Mesenchymal stem cell (in vitro differentiated cells and primary cell): ENCODE measurements around the gene RBFOX2.
"Not testable (repeated sequence)": the region's sequence is repeated elsewhere in the genome, so short reads cannot be mapped to it uniquely, and the experiment has no call there.

Source experiments
- DNase-seq: peaks from one replicate; pipeline ENCODE4 v3.0.0-alpha.2; 2013
- H2AFZ ChIP-seq: one replicate; pipeline ENCODE4 v1.6.1; 2013; ENCODE audit warnings: low read depth, mild to moderate bottlenecking, control low read depth, inconsistent platforms, low read length, moderate library complexity
- H2AK5ac ChIP-seq: 2 replicates; pipeline ENCODE4 v1.6.1; 2013; ENCODE audit warnings: low read length, moderate library complexity, mild to moderate bottlenecking, inconsistent platforms; ENCODE audit not compliant: severe bottlenecking
- H2BK120ac ChIP-seq: one replicate; pipeline ENCODE4 v1.6.1; 2013; ENCODE audit warnings: low read depth, mild to moderate bottlenecking, inconsistent platforms, low read length, moderate library complexity
- H2BK12ac ChIP-seq, 2 experiments: one replicate each; pipeline ENCODE4 v1.6.1; 2013; ENCODE audit warnings: inconsistent platforms in 2 of 2, low read length in 2 of 2, mild to moderate bottlenecking in 2 of 2, moderate library complexity in 2 of 2, control low read depth in 1 of 2
- H2BK15ac ChIP-seq: one replicate; pipeline ENCODE4 v1.6.1; 2013; ENCODE audit warnings: mild to moderate bottlenecking, low read depth, inconsistent platforms; ENCODE audit not compliant: poor library complexity, severe bottlenecking
- H2BK5ac ChIP-seq: 2 replicates; pipeline ENCODE4 v1.6.1; 2013; ENCODE audit warnings: low read depth, mild to moderate bottlenecking, low read length, control low read depth, inconsistent platforms; ENCODE audit not compliant: poor library complexity, severe bottlenecking
- H3K14ac ChIP-seq, 2 experiments: one replicate each; pipeline ENCODE4 v1.6.1; 2013; ENCODE audit warnings: inconsistent platforms in 2 of 2, low read length in 2 of 2, control low read depth in 1 of 2, mild to moderate bottlenecking in 1 of 2, moderate library complexity in 1 of 2
- H3K18ac ChIP-seq, 2 experiments: one replicate each; pipeline ENCODE4 v1.6.1; 2013; ENCODE audit warnings: inconsistent platforms in 2 of 2, low read length in 2 of 2, control low read depth in 1 of 2, low read depth in 1 of 2, mild to moderate bottlenecking in 1 of 2
- H3K23ac ChIP-seq, 2 experiments: one replicate each; pipeline ENCODE4 v1.6.1; 2013; ENCODE audit warnings: inconsistent platforms in 2 of 2, low read length in 2 of 2, mild to moderate bottlenecking in 2 of 2, moderate library complexity in 2 of 2, control low read depth in 1 of 2
- H3K27ac ChIP-seq: 2 replicates; pipeline ENCODE4 v1.5.1; 2013; ENCODE audit warnings: mild to moderate bottlenecking, moderate library complexity, low read length, control low read depth, inconsistent platforms; ENCODE audit not compliant: poor library complexity, severe bottlenecking
- H3K27me3 ChIP-seq, 2 experiments: 2 replicates each; pipeline versions ENCODE4 v1.6.1 to v1.7.0; 2013; ENCODE audit warnings: low read length in 2 of 2, mild to moderate bottlenecking in 2 of 2, moderate library complexity in 2 of 2, control low read depth in 1 of 2, inconsistent platforms in 1 of 2; ENCODE audit not compliant: control insufficient read depth in 1 of 2, insufficient read depth in 1 of 2
- H3K36me3 ChIP-seq, 2 experiments: 2 replicates each; pipeline versions ENCODE4 v1.6.1 to v1.7.0; 2013; ENCODE audit warnings: low read length in 2 of 2, control low read depth in 1 of 2, inconsistent platforms in 1 of 2, low read depth in 1 of 2, mild to moderate bottlenecking in 1 of 2; ENCODE audit not compliant: insufficient read depth in 2 of 2, control insufficient read depth in 1 of 2
- H3K4ac ChIP-seq, 2 experiments: one replicate each; pipeline ENCODE4 v1.6.1; 2013; ENCODE audit warnings: inconsistent platforms in 2 of 2, low read length in 2 of 2, mild to moderate bottlenecking in 2 of 2, moderate library complexity in 2 of 2, control low read depth in 1 of 2, low read depth in 1 of 2
- H3K4me1 ChIP-seq: 2 replicates; pipeline ENCODE4 v1.6.1; 2013; ENCODE audit warnings: low read depth, low read length, control low read depth; ENCODE audit not compliant: control insufficient read depth, insufficient read depth
- H3K4me2 ChIP-seq: 2 replicates; pipeline ENCODE4 v1.6.1; 2013; ENCODE audit warnings: low read length, mild to moderate bottlenecking, inconsistent platforms; ENCODE audit not compliant: poor library complexity, severe bottlenecking
- H3K4me3 ChIP-seq, 2 experiments: 2 replicates each; pipeline versions ENCODE4 v1.5.1 to v1.7.0; 2013; ENCODE audit warnings: low read length in 2 of 2, mild to moderate bottlenecking in 2 of 2, control low read depth in 1 of 2, low read depth in 1 of 2; ENCODE audit not compliant: insufficient read depth in 1 of 2
- H3K79me1 ChIP-seq: replicated peaks from 2 replicates; pipeline ENCODE4 v1.6.1; 2013; ENCODE audit warnings: mild to moderate bottlenecking, control low read depth, low read length, inconsistent platforms; ENCODE audit not compliant: poor library complexity, severe bottlenecking
- H3K9ac ChIP-seq: 2 replicates; pipeline ENCODE4 v1.7.0; 2013; ENCODE audit warnings: mild to moderate bottlenecking, low read length, moderate library complexity
- H3K9me3 ChIP-seq: 2 replicates; pipeline ENCODE4 v1.7.0; 2013; ENCODE audit warnings: mild to moderate bottlenecking, low read length; ENCODE audit not compliant: control insufficient read depth
- H4K8ac ChIP-seq: one replicate; pipeline ENCODE4 v1.6.1; 2013; ENCODE audit warnings: inconsistent platforms, mild to moderate bottlenecking, low read length, moderate library complexity
- H4K91ac ChIP-seq: one replicate; pipeline ENCODE4 v1.6.1; 2013; ENCODE audit warnings: mild to moderate bottlenecking, low read length, inconsistent platforms
- WGBS: methylation state at CpG from one replicate; pipeline ENCODE4 v1.1.7; 2013; ENCODE audit warnings: mixed read lengths; 5-methylcytosine and 5-hydroxymethylcytosine counted together

RBFOX2 gene

DNA sequence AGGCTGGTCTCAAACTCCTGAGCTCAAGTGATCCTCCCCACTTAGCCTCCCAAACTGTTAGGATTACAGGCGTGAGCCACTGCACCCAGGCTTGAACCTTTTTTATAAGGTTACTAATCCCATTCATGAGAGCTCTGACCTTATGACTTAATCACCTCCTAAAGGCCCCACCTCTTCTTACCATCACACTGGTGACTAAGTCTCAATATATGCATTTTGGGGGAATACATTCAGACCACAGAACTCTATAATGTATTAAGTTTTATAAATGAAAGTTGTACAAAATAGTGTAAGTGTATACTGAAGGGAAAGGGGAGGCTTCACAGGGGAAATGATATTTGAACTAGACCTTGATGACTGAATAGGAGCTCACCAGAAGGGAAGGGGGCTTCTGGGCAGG is 28.4 kb upstream of the RBFOX2 start:
- Histone ChIP-seq H3K4me3 (no peak overlapping the region), H3K27ac (no peak overlapping the region), H2BK15ac (no peak overlapping the region), H2BK12ac (no peak overlapping the region), H3K9me3 (no peaks in the 10 kb centered on the region), H3K36me3 (no peaks in the 10 kb centered on the region), H3K4ac (no peak overlapping the region), H2AK5ac (no peak overlapping the region), H2BK120ac (no peak overlapping the region), H3K23ac (no peak overlapping the region), H3K9ac (no peak overlapping the region), H2BK5ac (no peak overlapping the region), H4K8ac (no peak overlapping the region), H4K91ac (no peak overlapping the region), H3K27me3 (no peaks in the 10 kb centered on the region), H3K18ac (no peak overlapping the region), H3K79me1 (no peaks in the 10 kb centered on the region), H3K4me1 (peaks cover 2% of the 10 kb centered on the region), H3K4me2 (no peak overlapping the region), H3K14ac (no peak overlapping the region), H2AFZ (no peak overlapping the region)
- WGBS, result 44% methylated on average over 1 of the region's 1 CpG
- no peak for DNase-seq

DNA sequence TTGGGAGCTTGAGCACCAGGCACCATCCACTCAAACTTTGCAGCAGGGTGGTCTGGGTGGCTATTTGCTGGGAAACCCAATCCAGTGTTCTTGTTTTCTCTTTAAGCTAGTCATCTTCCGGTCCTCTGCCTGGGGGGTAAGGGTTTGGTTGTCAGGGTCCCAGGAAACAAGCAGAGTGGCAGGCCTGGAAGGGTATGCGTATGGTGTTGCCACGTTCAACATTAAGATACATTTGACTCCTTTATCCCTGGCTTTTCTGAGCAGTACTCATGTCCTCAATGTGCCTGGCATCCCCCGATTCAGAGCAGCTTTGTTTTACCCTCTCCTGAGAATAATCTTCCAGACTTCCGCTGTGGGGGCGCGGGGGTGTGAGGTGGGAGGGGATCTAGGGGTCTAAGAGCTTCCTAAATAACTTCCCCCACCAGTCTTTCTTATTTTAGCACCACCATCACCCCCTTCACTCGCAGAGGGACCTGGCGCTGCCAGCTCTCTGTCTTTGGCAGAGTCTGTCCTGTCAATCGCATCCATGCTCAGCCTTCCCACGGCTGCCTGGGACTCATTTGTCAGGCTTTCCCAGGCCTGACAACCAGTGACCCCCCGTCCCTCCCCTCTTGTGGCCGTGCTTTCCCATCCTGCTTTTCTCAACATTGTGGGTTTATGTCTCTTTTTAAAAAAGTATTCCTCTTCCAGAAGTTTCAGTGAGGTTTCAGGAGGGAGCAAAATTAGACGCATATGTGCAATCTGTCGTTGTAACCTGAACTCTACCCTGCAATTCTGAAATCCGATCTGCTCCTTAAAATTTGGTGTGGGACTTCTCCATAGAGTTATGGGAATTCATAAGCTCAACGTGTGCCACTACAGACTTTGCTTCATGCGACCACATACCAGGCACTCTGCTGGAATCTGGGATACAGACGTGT is 27.0 kb upstream of the RBFOX2 start:
- Histone ChIP-seq H3K4me3 (no peak overlapping the region), H3K27me3 (no peaks in the 10 kb centered on the region), H3K4ac (no peak overlapping the region), H2BK15ac (no peak overlapping the region), H3K4me1 (peaks cover 2% of the 10 kb centered on the region), H3K9me3 (no peaks in the 10 kb centered on the region), H3K36me3 (no peaks in the 10 kb centered on the region), H3K9ac (no peak overlapping the region), H2BK12ac (no peak overlapping the region), H3K4me2 (no peak overlapping the region), H2AK5ac (no peak overlapping the region), H4K8ac (peak overlapping the region; percentile 30), H4K91ac (no peak overlapping the region), H3K27ac (no peak overlapping the region), H2BK5ac (no peak overlapping the region), H3K79me1 (no peaks in the 10 kb centered on the region), H2AFZ (no peak overlapping the region), H3K18ac (no peak overlapping the region), H3K23ac (no peak overlapping the region), H3K14ac (no peak overlapping the region), H2BK120ac (no peak overlapping the region)
- 85% methylated on average over 15 of the region's 19 CpGs for WGBS
- no peak for DNase-seq

DNA sequence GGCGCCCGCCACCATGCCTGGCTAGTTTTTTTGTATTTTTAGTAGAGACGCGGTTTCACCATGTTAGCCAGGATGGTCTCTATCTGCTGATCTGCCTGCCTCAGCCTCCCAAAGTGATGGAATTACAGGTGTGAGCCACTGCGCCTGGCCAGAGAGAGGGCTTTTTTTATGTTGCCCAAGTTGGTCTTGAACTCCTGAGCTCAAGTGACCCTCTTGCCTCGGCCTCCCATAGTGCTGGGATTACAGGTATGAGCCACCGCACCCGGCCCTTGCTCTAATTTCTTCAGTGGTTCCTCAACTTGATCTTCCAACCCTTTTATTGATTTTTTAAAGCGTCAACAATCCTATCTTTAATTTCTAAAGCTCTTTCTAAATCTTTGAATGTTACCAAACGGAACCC is 25.8 kb upstream of the RBFOX2 start:
- 96% methylated on average over 8 of the region's 10 CpGs for WGBS
- H2BK120ac ChIP-seq, H2BK5ac ChIP-seq, H2BK12ac ChIP-seq, H2AK5ac ChIP-seq, H3K9me3 ChIP-seq, H2BK15ac ChIP-seq, H3K4me3 ChIP-seq, H3K27ac ChIP-seq, H3K23ac ChIP-seq, H3K27me3 ChIP-seq, H3K36me3 ChIP-seq, H3K4me2 ChIP-seq, H3K4ac ChIP-seq, H3K18ac ChIP-seq, H3K79me1 ChIP-seq, H3K14ac ChIP-seq, H3K9ac ChIP-seq, DNase-seq, H2AFZ ChIP-seq, H4K91ac ChIP-seq, H4K8ac ChIP-seq, H3K4me1 ChIP-seq: not testable (repeated sequence)

DNA sequence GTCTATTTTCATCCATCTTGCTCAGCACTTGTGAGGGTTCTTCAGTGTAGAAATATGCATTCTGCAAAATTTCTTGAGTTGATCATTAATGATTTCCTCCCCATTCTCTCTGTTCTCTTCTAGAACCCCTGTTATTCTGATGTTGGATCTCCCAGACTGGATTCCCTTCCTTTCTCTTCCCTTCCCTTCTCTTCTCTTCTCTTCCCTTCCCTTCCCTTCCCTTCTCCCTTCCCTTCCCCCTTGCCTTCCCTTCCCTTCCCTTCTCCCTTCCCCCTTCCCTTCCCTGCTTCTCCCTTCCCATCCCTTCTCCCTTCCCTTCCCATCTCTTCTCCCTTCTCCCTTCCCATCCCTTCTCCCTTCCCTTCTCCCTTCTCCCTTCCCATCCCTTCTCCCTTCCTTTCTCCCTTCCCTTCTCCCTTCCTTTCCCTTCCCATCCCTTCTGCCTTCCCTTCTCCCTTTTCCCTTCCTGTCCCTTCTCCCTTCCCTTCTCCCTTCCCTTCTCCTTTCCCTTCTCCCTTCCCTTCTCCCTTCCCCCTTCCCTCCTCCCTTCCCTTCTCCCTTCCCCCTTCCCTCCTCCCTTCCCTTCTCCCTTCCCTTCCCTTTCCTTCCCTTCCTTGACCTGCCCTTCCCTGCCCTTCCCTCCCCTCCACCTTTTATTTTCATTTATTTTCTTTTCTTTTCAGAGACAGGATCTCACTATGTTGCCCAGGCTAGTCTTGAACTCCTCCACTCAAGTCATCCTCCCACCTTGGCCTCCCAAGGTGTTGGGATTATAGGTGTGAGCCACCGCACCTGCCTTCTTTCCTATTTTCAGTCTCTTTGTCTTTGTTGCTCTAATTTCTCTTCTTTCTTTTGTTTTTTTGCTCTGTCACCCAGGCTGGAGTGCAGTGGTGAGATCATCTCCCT is 24.9 kb upstream of the RBFOX2 start:
- 100% methylated on average over 1 of the region's 1 CpG for WGBS
- no peak overlapping the region for H2AK5ac ChIP-seq
- H2BK5ac ChIP-seq, result no peak overlapping the region
- H2BK12ac ChIP-seq, result no peak overlapping the region
- no peak overlapping the region for H2BK15ac ChIP-seq
- H3K18ac ChIP-seq, result no peak overlapping the region
- no peak overlapping the region for H4K91ac ChIP-seq
- H3K36me3 ChIP-seq, result no peaks in the 10 kb centered on the region
- no peak overlapping the region for H4K8ac ChIP-seq
- no peak overlapping the region for H3K23ac ChIP-seq
- no peaks in the 10 kb centered on the region for H3K27me3 ChIP-seq
- H3K4me3 ChIP-seq, result no peak overlapping the region
- no peaks in the 10 kb centered on the region for H3K79me1 ChIP-seq
- H2BK120ac ChIP-seq, result no peak overlapping the region
- H3K4ac ChIP-seq, result no peak overlapping the region
- no peak overlapping the region for H3K9ac ChIP-seq
- no peak for DNase-seq
- H3K4me1 ChIP-seq, result peaks cover 2% of the 10 kb centered on the region
- no peak overlapping the region for H3K27ac ChIP-seq
- no peak overlapping the region for H3K4me2 ChIP-seq
- no peaks in the 10 kb centered on the region for H3K9me3 ChIP-seq
- H3K14ac ChIP-seq, result no peak overlapping the region
- H2AFZ ChIP-seq, result no peak overlapping the region
